PFSK-1 (cell line): ENCODE data around the gene RANBP17.

ENCODE experiments used
- FOXP2 ChIP-seq: optimal IDR thresholded peaks from 2 replicates; pipeline ENCODE3; 2011; ENCODE audit warnings: borderline replicate concordance, control low read depth, inconsistent platforms; ENCODE audit not compliant: insufficient read depth; ENCODE audit errors: extremely low read length, extremely low read depth
- POLR2AphosphoS5 ChIP-seq: IDR thresholded peaks from 2 replicates; pipeline ENCODE4 v1.6.1; 2012; ENCODE audit warnings: low read depth, mild to moderate bottlenecking, control low read depth, low read length, moderate library complexity
- REST ChIP-seq, 2 experiments: IDR thresholded peaks; 2 replicates each; pipeline versions ENCODE4 v1.6.1 to v1.8.0; 2011 to 2012; ENCODE audit warnings: low read depth in 2 of 2, low read length in 2 of 2, control low read depth in 1 of 2, inconsistent platforms in 1 of 2, mild to moderate bottlenecking in 1 of 2, moderate library complexity in 1 of 2; ENCODE audit not compliant: insufficient read depth in 1 of 2
- SIN3A ChIP-seq: IDR thresholded peaks from 2 replicates; pipeline ENCODE4 v1.6.1; 2012; ENCODE audit warnings: mild to moderate bottlenecking, low read length, moderate library complexity, borderline replicate concordance; ENCODE audit not compliant: insufficient read depth
- TAF1 ChIP-seq: IDR thresholded peaks from 2 replicates; pipeline ENCODE4 v1.6.1; 2012; ENCODE audit warnings: low read length, control low read depth, borderline replicate concordance; ENCODE audit not compliant: insufficient read depth

GRCh38 chr5:171336521-171337209 lies 474.8 kb downstream of the RANBP17 start:
- TF ChIP-seq FOXP2 (no peak), POLR2AphosphoS5 (no peak), TAF1 (no peak), SIN3A (no peak), REST (IDR thresholded peaks at IDR 0.05; ENCODE audit: insufficient read depth in 1 of 2, low read depth in 2 of 2, low read length in 2 of 2) (no peak)
